Trophoblast cell (in vitro differentiated cells and primary cell): ENCODE data around the gene PHKB.

Source experiments
- DNase-seq, 2 donors: peaks; one replicate each; pipeline ENCODE4 v3.0.0-alpha.2; 2016
- H2AFZ ChIP-seq: 2 replicates; pipeline ENCODE4 v1.6.1; 2013; ENCODE audit warnings: low read length, moderate library complexity, mild to moderate bottlenecking; ENCODE audit not compliant: insufficient read depth, poor library complexity
- H2AK5ac ChIP-seq: 2 replicates; pipeline ENCODE4 v1.6.1; 2013; ENCODE audit warnings: mild to moderate bottlenecking, low read length
- H2BK120ac ChIP-seq: 2 replicates; pipeline ENCODE4 v1.6.1; 2013; ENCODE audit warnings: low read length, mild to moderate bottlenecking, moderate library complexity; ENCODE audit not compliant: insufficient read depth, poor library complexity
- H2BK12ac ChIP-seq: 2 replicates; pipeline ENCODE4 v1.6.1; 2013; ENCODE audit warnings: mild to moderate bottlenecking, low read length, moderate library complexity
- H2BK5ac ChIP-seq: 2 replicates; pipeline ENCODE4 v1.6.1; 2013; ENCODE audit warnings: low read length, low read depth, moderate library complexity, mild to moderate bottlenecking; ENCODE audit not compliant: poor library complexity
- H3K14ac ChIP-seq: 2 replicates; pipeline ENCODE4 v1.6.1; 2013; ENCODE audit warnings: mild to moderate bottlenecking, low read length
- H3K18ac ChIP-seq: 2 replicates; pipeline ENCODE4 v1.6.1; 2013; ENCODE audit warnings: mild to moderate bottlenecking, low read length
- H3K23ac ChIP-seq: 2 replicates; pipeline ENCODE4 v1.6.1; 2013; ENCODE audit warnings: low read length
- H3K27ac ChIP-seq: 2 replicates; pipeline ENCODE4 v1.5.1; 2013; ENCODE audit warnings: low read depth, mild to moderate bottlenecking, inconsistent platforms, low read length, moderate library complexity
- H3K27me3 ChIP-seq: 2 replicates; pipeline ENCODE4 v1.6.1; 2013; ENCODE audit warnings: inconsistent platforms, mild to moderate bottlenecking, low read length, moderate library complexity; ENCODE audit not compliant: insufficient read depth
- H3K36me3 ChIP-seq, 2 experiments: 1 replicate in 1 of 2; 2 replicates in 1 of 2; pipeline ENCODE4 v1.6.1; 2013; ENCODE audit warnings: low read length in 2 of 2, mild to moderate bottlenecking in 2 of 2, moderate library complexity in 1 of 2; ENCODE audit not compliant: insufficient read depth in 2 of 2, control insufficient read depth in 1 of 2
- H3K4ac ChIP-seq: 2 replicates; pipeline ENCODE4 v1.6.1; 2013; ENCODE audit warnings: low read depth, mild to moderate bottlenecking, low read length, moderate library complexity
- H3K4me1 ChIP-seq, 2 experiments: 1 replicate in 1 of 2; 2 replicates in 1 of 2; pipeline ENCODE4 v1.6.1; 2013; ENCODE audit warnings: low read length in 2 of 2, mild to moderate bottlenecking in 2 of 2, moderate library complexity in 1 of 2; ENCODE audit not compliant: insufficient read depth in 2 of 2, control insufficient read depth in 1 of 2
- H3K4me2 ChIP-seq: 2 replicates; pipeline ENCODE4 v1.6.1; 2013; ENCODE audit warnings: inconsistent platforms, mild to moderate bottlenecking, low read length, moderate library complexity
- H3K4me3 ChIP-seq: 2 replicates; pipeline ENCODE4 v1.5.1; 2013; ENCODE audit warnings: mild to moderate bottlenecking, low read depth, low read length, inconsistent platforms
- H3K79me1 ChIP-seq: one replicate; pipeline ENCODE4 v1.6.1; 2013; ENCODE audit warnings: low read length
- H3K79me2 ChIP-seq: 2 replicates; pipeline ENCODE4 v1.6.1; 2013; ENCODE audit warnings: low read length, mild to moderate bottlenecking; ENCODE audit not compliant: control insufficient read depth, insufficient read depth, poor library complexity
- H3K9ac ChIP-seq: 2 replicates; pipeline ENCODE4 v1.6.1; 2013; ENCODE audit warnings: mild to moderate bottlenecking, low read length
- H3K9me3 ChIP-seq: 2 replicates; pipeline ENCODE4 v1.6.1; 2013; ENCODE audit warnings: low read depth, mild to moderate bottlenecking, control low read depth, inconsistent platforms, low read length; ENCODE audit not compliant: insufficient read depth
- H4K12ac ChIP-seq: 2 replicates; pipeline ENCODE4 v1.6.1; 2013; ENCODE audit warnings: low read depth, mild to moderate bottlenecking, low read length, moderate library complexity
- H4K8ac ChIP-seq: 2 replicates; pipeline ENCODE4 v1.6.1; 2013; ENCODE audit warnings: low read depth, mild to moderate bottlenecking, low read length, moderate library complexity
- H4K91ac ChIP-seq: one replicate; pipeline ENCODE4 v1.6.1; 2013; ENCODE audit warnings: low read depth, mild to moderate bottlenecking, low read length, moderate library complexity
- WGBS: extraction: QIAGEN DNeasy Blood & Tissue Kit; methylation state at CpG from one replicate; pipeline ENCODE4 v1.1.7; 2013; ENCODE audit warnings: missing lambda C conversion rate; ENCODE audit not compliant: insufficient read length, insufficient coverage; ENCODE audit errors: extremely low coverage; 5-methylcytosine and 5-hydroxymethylcytosine counted together

Gene PHKB

DNA sequence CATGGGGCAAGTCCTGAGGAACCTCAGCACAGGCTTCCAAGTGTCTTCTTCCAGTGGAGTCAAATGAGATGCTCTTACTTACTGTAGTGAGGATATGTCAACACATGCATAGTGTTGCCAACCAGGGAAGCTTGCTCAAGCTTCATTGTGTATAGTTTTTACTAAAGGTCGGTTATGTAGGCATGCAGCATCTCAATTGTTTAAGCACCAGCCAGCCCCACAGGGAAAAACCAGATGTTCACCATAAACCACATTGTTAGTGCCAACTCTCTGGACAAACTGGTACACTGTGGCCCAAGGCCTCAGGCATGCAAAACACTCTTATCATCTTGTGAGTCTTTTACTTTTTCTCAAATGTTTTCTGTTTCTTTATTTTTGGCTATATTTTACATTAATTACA is 152.1 kb downstream of the PHKB start:
- H3K23ac ChIP-seq: no peak overlapping the region
- H3K4me1 ChIP-seq: peaks cover 2 to 7% of the 10 kb centered on the region in 2 experiments
- H3K18ac ChIP-seq: no peak overlapping the region
- H3K4me2 ChIP-seq: no peak overlapping the region
- no peak overlapping the region for H3K14ac ChIP-seq
- no CpG with 5 or more reads among the region's 1 CpG for WGBS
- no peak overlapping the region for H3K27ac ChIP-seq
- no peaks in the 10 kb centered on the region for H3K9me3 ChIP-seq
- no peak overlapping the region for H3K4ac ChIP-seq
- no peak overlapping the region for H4K91ac ChIP-seq
- no peak overlapping the region for H2AK5ac ChIP-seq
- no peak overlapping the region for H3K9ac ChIP-seq
- H2AFZ ChIP-seq: no peak overlapping the region
- no peak for DNase-seq
- H2BK12ac ChIP-seq: no peak overlapping the region
- H3K36me3 ChIP-seq: peaks cover 0 to 2% of the 10 kb centered on the region in 2 experiments
- H3K79me2 ChIP-seq: no peaks in the 10 kb centered on the region
- H3K4me3 ChIP-seq: no peak overlapping the region
- no peak overlapping the region for H2BK120ac ChIP-seq
- no peak overlapping the region for H4K8ac ChIP-seq
- no peaks in the 10 kb centered on the region for H3K79me1 ChIP-seq
- no peak overlapping the region for H2BK5ac ChIP-seq
- H4K12ac ChIP-seq: no peak overlapping the region
- H3K27me3 ChIP-seq: no peaks in the 10 kb centered on the region

DNA sequence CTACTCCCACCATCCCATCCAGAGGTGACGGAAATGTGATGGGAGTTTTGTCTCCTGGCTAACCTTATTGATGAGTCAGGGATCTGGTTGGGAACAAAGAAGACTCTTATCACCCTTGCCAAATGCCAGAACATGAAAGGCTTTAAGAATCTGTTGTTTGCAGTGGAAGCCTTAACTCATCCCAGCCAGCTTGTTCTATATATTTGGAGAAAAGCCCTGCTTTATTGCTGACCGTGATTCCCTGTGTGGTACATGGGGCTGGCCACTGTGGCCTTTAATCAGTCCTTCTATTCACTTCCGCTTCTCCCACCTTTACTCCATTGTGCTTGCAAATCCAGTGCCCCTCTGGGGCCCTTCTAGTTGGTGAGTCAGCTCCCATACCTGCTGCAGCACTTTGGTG is 156.6 kb downstream of the PHKB start:
- Histone ChIP-seq H2BK5ac (no peak overlapping the region), H3K4me3 (no peak overlapping the region), H4K12ac (peak overlapping the region; percentile 62), H4K91ac (no peak overlapping the region), H3K4me2 (no peak overlapping the region), H4K8ac (no peak overlapping the region), H2BK12ac (no peak overlapping the region), H3K79me2 (no peaks in the 10 kb centered on the region), H3K9ac (no peak overlapping the region), H3K4ac (no peak overlapping the region), H3K27ac (no peak overlapping the region), H3K18ac (no peak overlapping the region), H3K14ac (no peak overlapping the region), H2AK5ac (no peak overlapping the region), H3K4me1 (peaks cover 2 to 7% of the 10 kb centered on the region in 2 experiments), H3K9me3 (no peaks in the 10 kb centered on the region), H3K79me1 (no peaks in the 10 kb centered on the region), H3K23ac (no peak overlapping the region), H2AFZ (no peak overlapping the region), H2BK120ac (no peak overlapping the region), H3K36me3 (no peaks in the 10 kb centered on the region), H3K27me3 (no peaks in the 10 kb centered on the region)
- WGBS: no CpG with 5 or more reads among the region's 3 CpGs
- DNase-seq: no peak

DNA sequence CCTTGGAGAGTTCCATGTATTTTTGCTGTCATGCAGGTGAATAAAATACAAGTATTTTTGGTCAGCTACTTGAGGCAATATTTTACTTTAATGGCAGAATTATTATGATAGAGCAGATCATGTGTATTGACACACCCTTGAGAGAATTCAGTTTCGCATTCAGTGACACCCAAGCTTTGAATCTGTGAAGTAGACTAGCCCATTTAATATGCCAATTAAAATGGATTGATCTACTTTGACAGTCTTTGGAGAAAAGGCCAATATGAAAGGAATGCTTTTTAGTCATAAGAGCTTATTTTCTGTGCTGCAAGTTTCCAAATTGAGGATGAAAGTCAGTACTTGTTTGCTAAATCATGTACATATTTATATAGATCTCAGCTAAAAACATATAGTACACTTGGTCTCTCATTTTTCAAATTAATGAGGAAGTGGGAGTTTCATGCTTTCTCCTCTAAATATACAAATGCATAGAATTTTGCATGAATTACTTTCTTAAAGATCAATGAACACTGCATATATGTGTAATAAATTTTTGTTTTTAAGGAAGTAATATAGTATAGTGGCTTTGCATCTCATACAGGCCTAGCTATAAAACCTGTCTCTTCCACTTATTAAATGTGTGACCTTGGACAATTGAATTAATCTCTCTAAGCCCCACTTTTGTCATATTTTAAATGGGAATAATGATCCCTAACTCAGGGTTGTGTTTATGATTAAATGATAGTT is 161.5 kb downstream of the PHKB start:
- H4K8ac ChIP-seq: no peak overlapping the region
- no peak overlapping the region for H2BK120ac ChIP-seq
- no peak overlapping the region for H3K4me3 ChIP-seq
- no CpG with 5 or more reads among the region's 1 CpG for WGBS
- H3K9ac ChIP-seq: no peak overlapping the region
- H4K12ac ChIP-seq: no peak overlapping the region
- no peak overlapping the region for H2BK5ac ChIP-seq
- H3K36me3 ChIP-seq: no peaks in the 10 kb centered on the region
- no peaks in the 10 kb centered on the region for H3K79me2 ChIP-seq
- H3K4me2 ChIP-seq: no peak overlapping the region
- peaks cover 2 to 4% of the 10 kb centered on the region in 2 experiments for H3K4me1 ChIP-seq
- no peak overlapping the region for H4K91ac ChIP-seq
- H3K9me3 ChIP-seq: no peaks in the 10 kb centered on the region
- no peak overlapping the region for H2AK5ac ChIP-seq
- no peak overlapping the region for H3K4ac ChIP-seq
- H3K23ac ChIP-seq: no peak overlapping the region
- DNase-seq: no peak
- no peak overlapping the region for H3K18ac ChIP-seq
- no peak overlapping the region for H2AFZ ChIP-seq
- no peak overlapping the region for H3K27ac ChIP-seq
- H3K79me1 ChIP-seq: no peaks in the 10 kb centered on the region
- no peak overlapping the region for H2BK12ac ChIP-seq
- H3K27me3 ChIP-seq: no peaks in the 10 kb centered on the region
- no peak overlapping the region for H3K14ac ChIP-seq

DNA sequence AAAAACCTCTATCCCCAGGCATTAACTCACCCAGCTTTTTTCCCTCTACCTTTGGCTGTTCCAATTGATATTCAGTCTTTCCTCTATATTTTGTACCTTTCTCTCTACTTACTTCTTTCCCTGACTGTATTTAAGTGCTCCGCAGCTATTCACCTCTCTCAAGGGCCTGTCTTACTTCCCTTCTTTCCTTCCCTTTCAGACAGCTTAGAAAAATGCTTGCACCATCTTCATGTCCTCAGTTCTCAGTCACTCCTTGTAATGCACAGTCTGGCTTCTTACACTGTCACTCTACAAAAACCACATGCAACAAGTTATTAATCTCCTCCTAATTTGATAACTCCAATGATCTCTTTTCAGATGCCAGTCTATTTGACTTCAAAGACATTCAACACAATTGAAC is 163.4 kb downstream of the PHKB start:
- H2AFZ ChIP-seq: no peak overlapping the region
- no peak for DNase-seq
- H3K9me3 ChIP-seq: no peaks in the 10 kb centered on the region
- no peaks in the 10 kb centered on the region for H3K4me1 ChIP-seq
- H3K4me2 ChIP-seq: no peak overlapping the region
- no peak overlapping the region for H3K9ac ChIP-seq
- no peak overlapping the region for H4K91ac ChIP-seq
- H3K18ac ChIP-seq: no peak overlapping the region
- H3K4me3 ChIP-seq: no peak overlapping the region
- H3K27me3 ChIP-seq: no peaks in the 10 kb centered on the region
- no peak overlapping the region for H3K23ac ChIP-seq
- H2AK5ac ChIP-seq: no peak overlapping the region
- H3K79me1 ChIP-seq: no peaks in the 10 kb centered on the region
- H2BK120ac ChIP-seq: no peak overlapping the region
- no peak overlapping the region for H4K12ac ChIP-seq
- no CpG with 5 or more reads among the region's 1 CpG for WGBS
- no peak overlapping the region for H4K8ac ChIP-seq
- H2BK5ac ChIP-seq: no peak overlapping the region
- no peak overlapping the region for H3K4ac ChIP-seq
- H3K27ac ChIP-seq: no peak overlapping the region
- no peak overlapping the region for H3K14ac ChIP-seq
- H3K79me2 ChIP-seq: no peaks in the 10 kb centered on the region
- no peak overlapping the region for H2BK12ac ChIP-seq
- no peaks in the 10 kb centered on the region for H3K36me3 ChIP-seq
